Naive thymus-derived CD4-positive, alpha-beta T cell (primary cell): ENCODE data around the gene NOM1. TPM values are rescaled to one million over a fixed set of nuclear protein-coding genes. Genes with fewer than 3 reads are reported as not detected.
A peak's percentile ranks its signal among the peaks of the same experiment; 100 is the strongest.

ENCODE experiments used
- ATAC-seq: fragments of 150-1000 bp; cut with Tn5 transposase; 2 replicates; pipeline ENCODE4 v1.10.0; 2021; ENCODE audit warnings: mild to moderate bottlenecking, moderate library complexity
- CTCF ChIA-PET: fragments of 350-600 bp; sonication (Branson Sonifier 250); formaldehyde crosslinking; loops from one replicate; lab custom pipeline; 2021; ENCODE audit warnings: antibody characterized with exemption; lab: Charles Lee
- POLR2A ChIA-PET: fragments of 350-600 bp; sonication (Branson Sonifier 250); formaldehyde crosslinking; loops from one replicate; lab custom pipeline; 2021; ENCODE audit warnings: antibody characterized with exemption, inconsistent platforms; lab: Charles Lee
- DNase-seq, 9 donors: peaks; one replicate each; pipeline versions ENCODE4 v3.0.0 to v3.0.0-alpha.2; 2020 to 2022; ENCODE audit warnings: mixed read lengths in 1 of 9
- H3K27ac ChIP-seq: one replicate; pipeline ENCODE4 v1.7.0; 2013; ENCODE audit warnings: mild to moderate bottlenecking, low read depth, low read length, moderate library complexity
- H3K27me3 ChIP-seq, 2 donors: one replicate each; pipeline ENCODE4 v1.7.0; 2013; ENCODE audit warnings: low read length in 2 of 2, mild to moderate bottlenecking in 2 of 2, moderate library complexity in 2 of 2; ENCODE audit not compliant: control insufficient read depth in 2 of 2, insufficient read depth in 2 of 2
- H3K36me3 ChIP-seq, 3 experiments: 1 replicate in 2 of 3; 2 replicates in 1 of 3; pipeline ENCODE4 v1.7.0; 2013; ENCODE audit warnings: low read length in 3 of 3, mild to moderate bottlenecking in 3 of 3, moderate library complexity in 1 of 3; ENCODE audit not compliant: insufficient read depth in 3 of 3, control insufficient read depth in 2 of 3
- H3K4me1 ChIP-seq, 2 donors: one replicate each; pipeline ENCODE4 v1.7.0; 2013; ENCODE audit warnings: low read length in 2 of 2, mild to moderate bottlenecking in 2 of 2, moderate library complexity in 1 of 2; ENCODE audit not compliant: control insufficient read depth in 2 of 2, insufficient read depth in 2 of 2
- H3K4me3 ChIP-seq: 2 replicates; pipeline ENCODE4 v1.7.0; 2013; ENCODE audit warnings: mild to moderate bottlenecking, low read length
- H3K9me3 ChIP-seq, 3 experiments: 1 replicate in 2 of 3; 2 replicates in 1 of 3; pipeline ENCODE4 v1.7.0; 2013; ENCODE audit warnings: low read length in 3 of 3; ENCODE audit not compliant: control insufficient read depth in 2 of 3
- H3K27ac Mint-ChIP-seq, 9 donors: one replicate each; pipeline ENCODE4 v1.8.0; 2020 to 2022; ENCODE audit warnings: mixed read lengths in 9 of 9, mild to moderate bottlenecking in 8 of 9, moderate library complexity in 5 of 9, inconsistent platforms in 2 of 9
- H3K27me3 Mint-ChIP-seq, 5 donors: one replicate each; pipeline ENCODE4 v1.8.0; 2021 to 2022; ENCODE audit warnings: mixed read lengths in 5 of 5, mild to moderate bottlenecking in 1 of 5
- H3K36me3 Mint-ChIP-seq, 5 donors: one replicate each; pipeline ENCODE4 v1.8.0; 2020 to 2022; ENCODE audit warnings: mixed read lengths in 5 of 5, mild to moderate bottlenecking in 3 of 5, inconsistent platforms in 1 of 5
- H3K4me1 Mint-ChIP-seq, 7 donors: one replicate each; pipeline ENCODE4 v1.8.0; 2020 to 2022; ENCODE audit warnings: mixed read lengths in 7 of 7, mild to moderate bottlenecking in 3 of 7, inconsistent platforms in 1 of 7
- H3K4me3 Mint-ChIP-seq, 10 donors: one replicate each; pipeline ENCODE4 v1.8.0; 2020 to 2022; ENCODE audit warnings: mild to moderate bottlenecking in 10 of 10, mixed read lengths in 10 of 10, moderate library complexity in 6 of 10, inconsistent platforms in 2 of 10
- H3K9me3 Mint-ChIP-seq, 11 donors: one replicate each; pipeline ENCODE4 v1.8.0; 2020 to 2022; ENCODE audit warnings: mixed read lengths in 11 of 11, mild to moderate bottlenecking in 4 of 11, inconsistent platforms in 1 of 11, moderate library complexity in 1 of 11
- intact Hi-C, 2 donors: fragments of 100-400 bp; cut with micrococcal nuclease; formaldehyde crosslinking; loops; one replicate each; pipeline ENCODE4 v1.15.1; 2023
- polyA plus RNA-seq, 2 donors: library from polyadenylated mRNA; unstranded; fragments of 300-500 nt; fragmentation: Illumina TruSeq; gene quantifications; one replicate each; pipeline ENCODE4 v1.2.3, GENCODE V29; 2021
- total RNA-seq, 6 experiments: library from RNA in 5 of 6; stranded (reverse) in 5 of 6; gene quantifications; 1 replicate in 5 of 6; 2 replicates in 1 of 6; pipeline ENCODE4 v1.2.3 and lab custom pipeline; 2021 to 2026

NOM1 gene
- total and polyA plus RNA-seq, 7 experiments from 2014 or later: 4.2 to 40.7 (median 32.6) TPM

GRCh38 chr7:156998988-156999957 is 49.8 kb downstream of the NOM1 start:
- no peaks in the 10 kb centered on the region for H3K36me3 ChIP-seq
- ChIA-PET POLR2A (no interaction called here), CTCF (no interaction called here)
- Mint-ChIP-seq H3K4me3 (peak overlapping the region; percentile 43 to 83 (median 66)), H3K9me3 (peaks cover 0 to 4% (median 0%) of the 10 kb centered on the region in 11 donors), H3K36me3 (peaks cover 0 to 5% (median 0%) of the 10 kb centered on the region in 5 donors), H3K4me1 (peaks cover 12 to 31% (median 20%) of the 10 kb centered on the region in 7 donors), H3K27ac (no peak overlapping the region), H3K27me3 (peaks cover 58 to 84% (median 67%) of the 10 kb centered on the region in 5 donors)
- peaks cover 13 to 18% of the 10 kb centered on the region in 2 donors for H3K27me3 ChIP-seq
- H3K27ac ChIP-seq: no peak overlapping the region
- ATAC-seq (no peak), DNase-seq (no peak)
- peaks cover 0 to 14% of the 10 kb centered on the region in 2 donors for H3K4me1 ChIP-seq
- no peaks in the 10 kb centered on the region for H3K9me3 ChIP-seq
- H3K4me3 ChIP-seq: peak overlapping the region; percentile 33
- intact Hi-C loops: no loop called here

- Histone ChIP-seq H3K36me3 (no peaks in the 10 kb centered on the region), H3K9me3 (no peaks in the 10 kb centered on the region), H3K27ac (no peak overlapping the region), H3K4me1 (peaks cover 0 to 14% of the 10 kb centered on the region in 2 donors), H3K4me3 (no peak overlapping the region), H3K27me3 (peaks cover 13 to 18% of the 10 kb centered on the region in 2 donors)
- DNase-seq (no peak), ATAC-seq (no peak)
- ChIA-PET POLR2A (no interaction called here), CTCF (no interaction called here)
- Mint-ChIP-seq H3K4me3 (peak overlapping the region; percentile 62 to 85 (median 80)), H3K27me3 (peaks cover 62 to 87% (median 72%) of the 10 kb centered on the region in 5 donors), H3K36me3 (peaks cover 0 to 5% (median 0%) of the 10 kb centered on the region in 5 donors), H3K9me3 (peaks cover 0 to 4% (median 0%) of the 10 kb centered on the region in 11 donors), H3K4me1 (peaks cover 13 to 39% (median 28%) of the 10 kb centered on the region in 7 donors), H3K27ac (peak overlapping the region in 1 of 9 donors; percentile 38)
- intact Hi-C loops: loop anchor here in 1 of 2 donors (5.0 kb wide), 2 partner anchors 1198 to 1623 kb away; no protein-coding TSS in a partner anchor
Measured at GRCh38 chr7:156999958-157000726, 50.6 kb downstream of the NOM1 start.

- Mint-ChIP-seq H3K4me3 (peak overlapping the region; percentile 47 to 85 (median 74)), H3K4me1 (peaks cover 13 to 39% (median 28%) of the 10 kb centered on the region in 7 donors), H3K36me3 (peaks cover 0 to 5% (median 0%) of the 10 kb centered on the region in 5 donors), H3K27ac (peak overlapping the region in 1 of 9 donors; percentile 16), H3K27me3 (peaks cover 62 to 81% (median 69%) of the 10 kb centered on the region in 5 donors), H3K9me3 (peaks cover 0 to 4% (median 0%) of the 10 kb centered on the region in 11 donors)
- POLR2A ChIA-PET: interaction anchor here (0.6 to 0.7 kb wide), 2 partner anchors 9 to 218 kb away, joined by 3 read pairs; no protein-coding TSS in a partner anchor
- ATAC-seq: no peak
- no peak for DNase-seq
- Histone ChIP-seq H3K27me3 (peaks cover 13 to 18% of the 10 kb centered on the region in 2 donors), H3K4me1 (peaks cover 0 to 14% of the 10 kb centered on the region in 2 donors), H3K4me3 (peak overlapping the region; percentile 27), H3K27ac (no peak overlapping the region), H3K9me3 (no peaks in the 10 kb centered on the region), H3K36me3 (no peaks in the 10 kb centered on the region)
- CTCF ChIA-PET: no interaction called here
- intact Hi-C loops: loop anchor here in 1 of 2 donors (5.0 kb wide), 2 partner anchors 1199 to 1624 kb away; no protein-coding TSS in a partner anchor
Measured at GRCh38 chr7:157000741-157001653, 51.5 kb downstream of the NOM1 start.

GRCh38 chr7:157001920-157002818 is 52.7 kb downstream of the NOM1 start:
- POLR2A ChIA-PET: interaction anchor here (0.6 to 0.7 kb wide), 2 partner anchors 11 to 219 kb away, joined by 3 read pairs; no protein-coding TSS in a partner anchor
- Histone ChIP-seq H3K36me3 (no peaks in the 10 kb centered on the region), H3K9me3 (no peaks in the 10 kb centered on the region), H3K27ac (no peak overlapping the region), H3K4me3 (no peak overlapping the region), H3K4me1 (peaks cover 0 to 14% of the 10 kb centered on the region in 2 donors), H3K27me3 (peaks cover 13 to 18% of the 10 kb centered on the region in 2 donors)
- intact Hi-C loops: loop anchor here in 1 of 2 donors (2.0 to 5.0 kb wide), 3 partner anchors 1200 to 1625 kb away; no protein-coding TSS in a partner anchor
- H3K27ac Mint-ChIP-seq: no peak overlapping the region
- CTCF ChIA-PET: no interaction called here
- H3K36me3 Mint-ChIP-seq: no peaks in the 10 kb centered on the region
- H3K9me3 Mint-ChIP-seq: peaks cover 0 to 3% (median 0%) of the 10 kb centered on the region in 11 donors
- peaks cover 55 to 79% (median 62%) of the 10 kb centered on the region in 5 donors for H3K27me3 Mint-ChIP-seq
- ATAC-seq (no peak), DNase-seq (no peak)
- H3K4me1 Mint-ChIP-seq: peaks cover 13 to 39% (median 28%) of the 10 kb centered on the region in 7 donors
- H3K4me3 Mint-ChIP-seq: peak overlapping the region in 9 of 10 donors; percentile 1 to 83 (median 30)

GRCh38 chr7:157002819-157003421 is 53.4 kb downstream of the NOM1 start:
- no peak for ATAC-seq

More at GRCh38 chr7:157002819-157003421, 53.4 kb downstream of the NOM1 start:
- H3K36me3 Mint-ChIP-seq: no peaks in the 10 kb centered on the region
- H3K4me3 ChIP-seq: no peak overlapping the region
- DNase-seq: no peak
- intact Hi-C loops: loop anchor here in 1 of 2 donors (2.0 to 5.0 kb wide), 3 partner anchors 1201 to 1626 kb away; no protein-coding TSS in a partner anchor
- H3K27ac ChIP-seq: no peak overlapping the region
- H3K4me1 Mint-ChIP-seq: peaks cover 13 to 39% (median 28%) of the 10 kb centered on the region in 7 donors
- CTCF ChIA-PET: no interaction called here
- H3K36me3 ChIP-seq: no peaks in the 10 kb centered on the region
- H3K4me3 Mint-ChIP-seq: peak overlapping the region in 1 of 10 donors; percentile 38
- H3K27me3 Mint-ChIP-seq: peaks cover 56 to 79% (median 61%) of the 10 kb centered on the region in 5 donors
- POLR2A ChIA-PET: no interaction called here
- peak overlapping the region in 1 of 9 donors; percentile 42 for H3K27ac Mint-ChIP-seq
- peaks cover 13 to 18% of the 10 kb centered on the region in 2 donors for H3K27me3 ChIP-seq
- H3K9me3 ChIP-seq: no peaks in the 10 kb centered on the region
- H3K4me1 ChIP-seq: peaks cover 0 to 14% of the 10 kb centered on the region in 2 donors
- H3K9me3 Mint-ChIP-seq: peaks cover 0 to 3% (median 0%) of the 10 kb centered on the region in 11 donors
